GM21619 (cell line): ENCODE data around the gene GTF2A1L.
"Not testable (repeated sequence)": the region's sequence is repeated elsewhere in the genome, so short reads cannot be mapped to it uniquely, and the experiment has no call there.

Source experiments
- ATAC-seq: cut with Tn5 transposase; IDR thresholded peaks from one replicate; pipeline ENCODE4 v1.9.1; 2021; ENCODE audit not compliant: unreplicated experiment

GTF2A1L gene

DNA sequence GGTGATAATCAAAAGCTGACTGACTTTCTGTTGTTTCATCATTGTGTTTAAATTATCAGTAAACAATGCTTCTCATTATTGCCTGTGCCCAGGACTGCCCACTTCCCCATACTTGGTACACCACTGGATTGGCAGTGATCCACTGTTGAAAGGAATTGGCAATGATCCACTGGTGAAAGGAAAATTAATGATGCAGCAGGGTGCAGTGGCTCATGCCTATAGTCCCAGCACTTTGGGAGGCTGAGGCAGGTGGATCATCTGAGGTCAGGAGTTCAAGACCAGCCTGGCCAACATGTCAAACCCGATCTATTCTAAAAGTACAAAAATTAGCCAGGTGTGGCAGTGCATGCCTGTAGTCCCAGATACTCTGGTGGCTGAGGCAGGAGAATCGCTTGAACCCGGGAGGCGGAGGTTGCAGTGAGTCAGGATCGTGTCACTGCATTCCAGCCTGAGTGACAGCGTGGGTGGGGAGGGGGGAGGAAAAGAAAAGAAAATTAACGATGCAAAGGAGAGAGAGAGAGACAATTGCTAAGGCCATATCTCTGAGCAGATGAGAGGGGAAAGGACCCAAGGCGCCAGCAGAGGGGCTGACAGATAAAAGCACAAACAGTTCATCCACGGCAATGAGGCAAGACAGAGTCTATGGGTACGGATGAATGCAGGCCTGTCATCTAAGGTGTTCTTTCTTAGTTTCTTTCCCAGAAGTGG is 10.2 kb upstream of the GTF2A1L start:
- ATAC-seq, result no peak

DNA sequence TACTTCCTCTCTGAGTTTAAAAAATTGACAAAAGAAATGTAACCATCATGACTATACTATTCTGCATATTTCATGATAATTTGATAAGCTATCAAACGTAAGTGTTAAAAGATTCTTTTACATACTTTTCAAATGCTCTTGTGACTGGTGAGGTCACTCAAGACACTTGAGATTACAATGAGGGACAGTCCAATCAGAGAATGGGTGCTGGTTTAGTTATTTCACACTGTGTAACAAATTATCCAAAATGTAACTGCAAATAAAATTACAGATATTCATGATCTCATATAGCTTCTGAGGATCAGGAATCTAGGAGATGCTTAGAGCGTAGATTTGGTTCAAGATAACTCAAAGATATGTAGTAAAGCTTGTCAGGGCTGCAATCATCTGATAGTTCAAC is 4.4 kb upstream of the GTF2A1L start:
- ATAC-seq, result no peak

DNA sequence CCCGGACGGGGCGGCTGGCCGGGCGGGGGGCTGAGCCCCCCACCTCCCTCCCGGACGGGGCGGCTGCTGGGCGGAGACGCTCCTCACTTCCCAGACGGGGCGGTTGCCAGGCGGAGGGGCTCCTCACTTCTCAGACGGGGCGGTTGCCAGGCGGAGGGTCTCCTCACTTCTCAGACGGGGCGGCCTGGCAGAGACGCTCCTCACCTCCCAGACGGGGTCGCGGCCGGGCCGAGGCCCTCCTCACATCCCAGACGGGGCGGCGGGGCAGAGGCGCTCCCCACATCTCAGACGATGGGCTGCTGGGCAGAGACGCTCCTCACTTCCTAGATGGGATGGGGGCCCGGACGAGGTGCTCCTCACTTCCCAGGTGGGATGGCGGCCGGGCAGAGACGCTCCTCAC is 3.1 kb upstream of the GTF2A1L start:
- ATAC-seq, result not testable (repeated sequence)

DNA sequence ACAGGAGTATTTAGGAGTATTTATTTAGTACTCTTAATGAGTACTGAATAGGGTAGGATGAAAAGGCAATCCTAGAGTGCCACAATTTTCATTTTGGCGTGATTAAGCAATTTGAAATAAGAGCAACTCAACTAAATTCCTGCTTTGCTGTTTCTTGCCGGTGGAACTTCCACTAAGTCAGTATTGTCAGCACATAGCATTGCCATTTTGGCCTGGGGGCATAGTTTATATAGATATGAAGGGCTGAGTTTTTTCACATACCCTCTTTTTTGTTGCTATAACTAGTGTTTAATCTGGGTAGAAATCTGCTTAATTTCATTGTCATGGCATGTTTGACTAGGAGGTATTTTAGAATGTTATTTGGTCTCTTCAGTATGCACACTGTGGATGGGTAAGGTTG is 1.9 kb downstream of the GTF2A1L start:
- ATAC-seq, result no peak

DNA sequence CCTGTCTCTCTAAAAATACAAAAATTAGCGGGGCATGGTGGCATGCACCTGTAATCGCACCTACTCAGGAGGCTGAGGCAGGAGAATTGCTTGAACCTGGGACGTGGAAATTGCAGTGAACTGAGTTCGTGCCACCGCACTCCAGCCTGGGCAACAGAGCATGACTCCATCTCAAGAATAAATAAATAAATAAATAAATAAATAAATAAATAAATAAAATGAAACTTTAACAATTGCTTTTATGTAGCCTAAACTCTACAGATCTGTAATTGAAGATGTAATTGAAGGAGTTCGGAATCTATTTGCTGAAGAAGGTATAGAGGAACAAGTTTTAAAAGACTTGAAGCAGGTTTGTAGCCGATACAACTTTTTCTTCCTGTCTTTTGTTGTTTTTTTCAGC is 2.9 kb downstream of the GTF2A1L start:
- ATAC-seq, result no peak

DNA sequence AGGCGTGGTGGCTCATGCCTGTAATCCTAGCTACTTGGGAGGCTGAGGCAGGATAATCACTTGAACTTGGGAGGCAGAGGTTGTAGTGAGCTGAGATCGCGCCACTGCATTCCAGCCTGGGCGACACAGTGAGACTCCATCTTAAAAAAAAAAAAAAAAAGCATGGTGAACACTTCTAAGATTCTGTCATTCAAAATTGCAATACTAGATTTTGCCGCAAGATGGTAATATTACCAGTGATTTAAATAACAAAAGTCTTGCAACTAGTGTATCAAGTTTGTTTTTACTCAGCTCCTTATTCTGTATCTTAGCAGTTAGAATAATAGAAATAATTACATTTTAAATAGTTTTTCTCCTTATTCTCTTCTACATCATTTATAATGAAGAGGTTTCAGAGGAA is 5.0 kb downstream of the GTF2A1L start:
- not testable (repeated sequence) for ATAC-seq

DNA sequence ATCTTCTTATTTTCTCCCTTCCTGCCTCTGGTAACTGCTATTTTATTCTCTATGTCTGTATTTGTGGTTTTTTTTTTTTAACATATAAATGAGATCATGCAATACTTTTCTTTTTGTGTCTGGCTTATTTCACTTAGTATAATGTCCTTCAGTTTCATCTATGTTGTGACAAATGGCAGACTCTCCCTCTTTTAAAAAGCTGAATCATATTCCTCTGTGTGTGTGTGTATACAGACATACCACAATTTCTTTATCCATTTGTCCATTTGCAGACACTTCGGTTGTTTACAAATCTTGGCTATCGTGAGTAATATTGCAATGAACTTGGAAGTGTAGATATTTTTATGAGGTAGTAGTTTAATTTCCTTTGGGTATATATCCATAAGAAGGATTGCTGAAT is 7.0 kb downstream of the GTF2A1L start:
- no peak for ATAC-seq

DNA sequence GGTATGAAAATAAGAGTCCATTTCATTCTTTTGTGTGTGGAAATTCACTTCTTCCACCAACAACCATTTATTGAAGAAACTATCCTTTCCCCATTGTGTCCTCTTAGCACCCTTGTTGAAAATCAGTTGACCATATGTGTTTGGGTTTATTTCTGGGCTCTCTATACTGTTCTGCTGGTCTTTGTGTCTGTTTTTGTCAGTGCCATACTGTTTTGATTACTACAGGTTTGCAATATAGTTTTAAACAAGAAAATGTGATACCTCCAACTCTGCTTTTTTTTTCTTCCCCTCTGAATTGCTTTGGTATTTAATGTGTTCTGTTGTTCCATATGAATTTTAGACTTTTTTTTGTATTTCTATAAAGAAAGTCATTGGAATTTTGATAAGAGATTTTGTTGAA is 8.4 kb downstream of the GTF2A1L start:
- no peak for ATAC-seq

DNA sequence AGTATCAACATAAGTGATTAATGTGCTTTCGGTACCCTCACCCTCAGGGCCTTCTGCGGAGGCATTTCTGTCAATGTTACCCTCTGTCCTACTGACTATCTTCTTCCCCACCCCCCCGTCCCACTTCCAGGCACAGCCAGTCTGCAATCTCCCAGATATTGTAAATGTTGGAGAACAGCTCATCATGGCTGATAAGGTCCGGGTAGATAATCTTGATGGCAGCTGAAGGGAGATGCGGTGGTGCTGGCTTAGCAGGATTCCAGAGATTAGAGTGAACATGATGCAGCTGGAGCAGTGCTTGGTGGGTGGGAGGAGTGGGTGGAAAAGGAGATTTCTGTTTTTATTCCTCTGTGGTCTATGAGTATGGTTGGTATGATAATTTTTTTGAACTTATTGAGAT is 15.5 kb downstream of the GTF2A1L start:
- ATAC-seq, result no peak

DNA sequence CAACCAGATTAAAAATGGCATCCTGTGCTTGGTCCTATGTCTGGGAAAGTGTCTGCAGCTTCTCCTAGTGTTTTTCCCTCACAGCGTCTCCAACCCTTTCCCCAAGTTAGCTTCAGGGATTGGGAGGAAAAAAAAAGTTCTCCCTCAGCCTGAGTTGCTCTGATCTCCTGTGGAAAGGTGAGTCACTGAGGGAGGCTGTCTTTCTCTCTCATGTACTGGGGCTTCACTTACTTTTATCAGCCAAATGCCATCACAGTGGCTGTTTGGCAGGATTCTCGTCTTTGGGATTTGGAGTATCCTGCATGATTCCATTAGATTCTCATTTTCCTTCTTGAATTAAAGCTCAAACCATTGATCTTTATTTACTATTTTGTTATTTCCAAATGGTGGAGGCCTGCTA is 18.1 kb downstream of the GTF2A1L start:
- ATAC-seq, result no peak

DNA sequence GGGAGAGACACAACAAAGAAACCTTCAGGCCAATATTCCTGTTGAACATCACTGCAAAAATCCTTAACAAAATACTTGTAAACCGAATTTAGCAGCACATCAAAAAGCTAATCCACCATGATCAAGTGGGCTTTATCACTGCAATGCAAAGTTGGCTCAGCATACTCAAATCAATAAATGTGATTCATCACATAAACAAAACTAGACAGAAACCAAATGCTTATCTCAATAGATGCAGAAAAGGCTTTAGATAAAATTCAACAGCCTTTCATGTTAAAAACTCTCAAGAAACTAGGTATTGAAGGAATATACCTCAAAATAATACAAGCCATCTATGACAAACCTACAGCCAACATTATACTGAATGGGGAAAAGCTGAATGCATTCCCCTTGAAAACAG is 20.6 kb downstream of the GTF2A1L start:
- no peak for ATAC-seq

DNA sequence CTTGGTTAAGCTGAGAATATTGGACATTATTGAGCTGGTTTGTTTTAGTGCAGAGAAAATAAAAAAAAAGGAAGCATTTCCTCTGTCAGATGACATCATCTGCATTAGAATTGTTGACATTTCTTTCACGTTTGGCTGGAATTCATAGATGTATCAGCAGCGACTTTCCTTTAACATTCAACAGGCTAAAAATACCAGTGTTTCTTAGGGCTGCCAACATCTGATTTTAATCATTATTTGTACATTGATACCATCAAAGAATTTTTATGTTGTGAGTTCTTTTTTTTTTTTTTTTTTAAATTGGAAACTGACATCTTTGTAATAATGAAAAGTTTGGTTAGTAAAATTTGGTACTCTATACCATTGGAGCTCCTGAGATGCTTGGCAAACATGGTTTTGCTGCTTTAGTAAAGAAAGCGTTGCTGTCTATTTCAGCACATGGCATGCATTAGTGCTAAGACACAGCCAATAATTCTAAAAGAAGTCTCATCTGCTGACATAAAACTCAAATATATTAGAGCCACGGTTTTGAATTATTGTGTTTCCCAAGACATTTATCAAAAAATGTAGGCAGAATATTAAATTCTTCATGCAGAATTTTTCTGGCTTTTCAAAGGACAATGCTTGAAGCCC is 33.6 kb downstream of the GTF2A1L start:
- no peak for ATAC-seq

DNA sequence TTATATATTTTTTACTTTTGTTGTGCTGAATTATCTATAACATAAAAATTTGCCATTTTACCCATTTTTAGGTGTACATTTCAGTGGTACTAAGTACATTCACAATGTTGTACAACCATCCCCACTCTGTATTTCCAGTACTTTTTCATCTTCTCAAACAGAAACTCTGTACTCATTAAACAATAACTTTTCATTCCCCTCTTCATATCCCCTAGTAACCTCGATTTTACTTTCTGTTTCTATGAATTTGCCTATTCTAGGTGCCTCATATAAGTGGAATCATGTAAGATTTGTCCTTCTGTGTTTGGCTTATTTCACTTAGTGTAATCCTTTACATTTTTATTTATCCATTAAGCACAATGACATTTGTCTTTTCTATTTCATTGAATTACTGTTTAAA is 51.3 kb downstream of the GTF2A1L start:
- ATAC-seq, result peak; percentile 97

DNA sequence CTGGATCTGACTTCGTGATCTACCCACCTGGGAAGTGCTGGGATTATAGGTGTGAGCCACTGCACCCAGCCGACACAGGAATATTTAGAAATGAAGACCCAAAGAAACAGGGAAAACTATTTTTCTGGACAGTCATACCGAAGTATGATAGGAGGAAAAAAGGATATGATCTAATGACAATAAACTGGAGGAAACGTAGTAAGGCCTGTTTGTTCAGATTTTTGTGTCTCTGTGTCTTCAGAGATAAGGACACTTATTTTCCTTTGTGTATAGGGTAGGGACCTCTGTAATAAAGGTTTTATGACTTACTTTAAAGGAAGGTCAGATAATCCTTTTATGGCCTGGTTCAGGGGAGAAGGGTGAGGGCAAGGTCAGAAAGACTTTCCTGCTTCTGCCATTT is 55.9 kb downstream of the GTF2A1L start:
- no peak for ATAC-seq

DNA sequence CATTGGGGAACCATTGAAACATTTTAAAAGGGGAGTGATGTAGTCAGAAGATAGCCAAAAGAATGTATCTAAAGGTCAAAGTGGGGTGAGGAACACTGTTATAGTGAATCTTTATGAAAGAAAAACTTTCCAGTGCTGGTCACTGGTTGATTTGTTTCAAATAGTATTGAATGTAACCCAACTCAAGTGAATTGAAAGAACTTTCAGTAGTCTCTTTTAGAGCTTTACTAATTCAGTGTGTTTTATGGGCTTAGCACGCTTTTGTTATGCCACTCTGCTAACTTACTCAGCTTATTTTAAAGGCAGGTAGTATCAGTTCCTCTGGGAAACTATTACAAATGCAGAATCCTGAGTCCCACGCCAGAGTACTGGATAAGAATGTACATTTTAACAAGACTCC is 57.3 kb downstream of the GTF2A1L start:
- no peak for ATAC-seq

DNA sequence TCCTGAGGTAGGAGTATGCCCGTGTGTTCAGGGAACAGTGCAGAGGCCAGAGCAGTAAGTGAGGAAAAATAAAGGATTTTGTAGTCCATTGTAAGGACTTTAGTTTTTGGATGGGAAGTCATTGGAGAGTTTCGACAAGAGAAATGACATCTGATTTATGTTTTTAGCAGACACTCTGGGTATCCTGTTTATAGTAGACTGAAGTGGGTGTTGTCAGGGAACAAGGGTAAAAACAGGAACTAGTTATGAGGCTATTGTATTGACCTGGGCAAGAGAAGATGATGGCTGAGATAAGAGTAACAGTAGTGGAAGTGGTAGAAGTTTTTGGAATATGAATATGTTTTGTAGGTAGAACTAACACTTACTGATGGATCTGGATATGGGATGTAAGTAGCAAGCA is 59.8 kb downstream of the GTF2A1L start:
- ATAC-seq, result no peak

DNA sequence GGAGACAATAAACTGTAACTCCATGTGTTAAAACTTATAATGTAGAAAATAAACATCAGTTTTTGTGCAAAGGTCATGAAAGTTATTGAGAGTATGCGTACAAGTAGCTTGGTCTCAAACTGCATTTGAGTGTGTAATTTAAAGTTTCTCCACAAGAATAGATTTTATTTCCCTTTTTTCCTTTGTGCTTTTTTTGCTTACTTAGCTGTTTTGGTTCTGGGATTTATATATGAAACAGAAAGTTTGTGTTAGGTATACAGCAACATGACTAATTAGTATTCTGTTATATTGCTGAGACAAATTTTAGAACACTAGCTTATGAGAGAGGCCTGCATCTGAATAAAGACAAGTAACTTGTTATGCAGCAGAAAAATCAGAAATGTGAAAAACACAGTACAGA is 67.5 kb downstream of the GTF2A1L start:
- no peak for ATAC-seq

DNA sequence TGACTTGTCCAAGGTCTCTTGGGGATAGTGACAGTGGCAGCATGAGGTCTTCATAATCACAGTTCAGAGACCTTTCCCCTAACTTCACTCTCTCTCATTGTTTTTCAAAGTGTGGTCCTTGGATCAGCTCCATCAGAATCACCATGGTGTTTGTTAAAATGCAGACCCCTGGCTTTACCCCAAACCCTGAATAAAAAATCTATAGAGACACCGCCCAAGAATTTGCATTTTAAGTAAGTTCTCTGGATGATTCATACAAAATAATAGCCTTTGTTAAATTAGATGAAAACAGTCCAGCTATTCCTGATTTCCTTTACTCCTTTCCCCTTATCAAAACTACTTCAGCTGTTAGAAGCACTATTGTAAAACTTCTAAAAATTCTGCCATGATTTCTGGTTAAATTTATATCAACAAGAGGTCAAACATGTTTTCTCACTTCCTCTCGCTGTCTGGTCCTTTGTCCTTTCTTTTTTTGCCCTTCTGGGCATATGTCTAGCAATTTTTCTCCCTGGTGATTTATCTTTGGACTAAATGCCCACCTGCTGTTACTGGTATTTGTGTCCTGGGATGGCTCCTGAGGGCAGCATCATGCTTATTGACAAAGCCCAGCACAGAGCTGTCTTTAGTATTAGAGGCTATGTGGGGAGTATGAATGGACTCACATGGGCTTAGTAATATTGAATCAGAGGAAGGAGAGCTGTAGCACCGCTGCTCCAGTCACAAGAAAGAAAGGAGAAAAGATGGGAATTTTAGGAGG is 74.5 kb downstream of the GTF2A1L start:
- ATAC-seq, result no peak

DNA sequence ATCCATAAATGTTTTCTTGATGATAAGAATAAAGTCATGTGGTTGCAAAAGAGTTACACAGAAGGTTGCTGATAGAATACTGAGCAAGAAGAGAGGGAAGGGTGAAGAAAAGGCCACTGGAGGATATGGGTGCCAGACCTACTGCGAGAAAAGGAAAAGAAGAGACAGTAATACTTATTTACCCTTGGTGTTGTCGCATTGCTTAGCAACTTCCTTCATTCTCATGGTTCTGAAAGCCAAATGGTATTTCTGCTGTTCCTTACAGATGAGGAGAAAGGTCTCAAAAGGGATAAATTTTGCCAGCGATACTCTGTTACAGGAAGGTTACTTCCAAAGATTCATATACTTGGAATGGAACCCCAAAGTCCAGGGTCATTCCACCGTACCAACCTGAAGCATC is 75.4 kb downstream of the GTF2A1L start:
- no peak for ATAC-seq

DNA sequence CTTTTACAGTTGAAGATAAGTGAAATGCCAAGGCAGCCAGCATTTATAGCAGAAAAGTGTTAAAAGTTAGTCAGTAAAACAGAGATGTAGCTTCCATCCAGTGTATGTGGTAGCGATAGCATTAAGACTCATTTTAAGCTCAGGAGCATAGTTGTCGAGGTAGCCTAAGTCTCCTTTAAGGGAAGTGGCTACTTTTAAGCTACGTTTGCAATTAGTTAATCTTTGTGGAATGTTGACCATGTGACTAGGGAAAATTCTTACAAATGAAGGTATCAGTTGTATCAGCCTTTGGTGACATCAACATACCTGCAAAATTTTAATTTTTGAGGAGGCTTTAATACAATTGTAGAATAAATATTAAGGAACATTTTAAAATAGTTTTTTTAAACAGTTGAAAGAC is 76.0 kb downstream of the GTF2A1L start:
- no peak for ATAC-seq

DNA sequence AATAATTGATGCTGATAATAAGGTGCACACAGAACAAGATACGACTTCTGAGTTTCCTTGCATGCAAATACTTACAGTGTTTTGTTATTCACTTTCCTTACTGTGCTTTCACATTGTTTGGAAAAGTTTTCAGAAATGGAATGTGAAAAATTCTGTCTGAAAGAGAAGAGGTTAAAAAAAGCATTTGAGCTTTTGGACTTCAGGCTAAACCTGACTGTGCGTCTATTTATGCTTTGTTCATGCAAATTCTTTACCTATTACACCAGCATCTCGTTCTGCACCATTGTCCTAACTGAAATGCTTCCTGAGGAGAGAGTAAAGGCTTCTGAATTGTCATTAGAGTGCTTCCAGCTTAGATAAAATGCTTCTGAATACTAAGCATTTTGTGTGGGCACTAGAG is 76.5 kb downstream of the GTF2A1L start:
- no peak for ATAC-seq

DNA sequence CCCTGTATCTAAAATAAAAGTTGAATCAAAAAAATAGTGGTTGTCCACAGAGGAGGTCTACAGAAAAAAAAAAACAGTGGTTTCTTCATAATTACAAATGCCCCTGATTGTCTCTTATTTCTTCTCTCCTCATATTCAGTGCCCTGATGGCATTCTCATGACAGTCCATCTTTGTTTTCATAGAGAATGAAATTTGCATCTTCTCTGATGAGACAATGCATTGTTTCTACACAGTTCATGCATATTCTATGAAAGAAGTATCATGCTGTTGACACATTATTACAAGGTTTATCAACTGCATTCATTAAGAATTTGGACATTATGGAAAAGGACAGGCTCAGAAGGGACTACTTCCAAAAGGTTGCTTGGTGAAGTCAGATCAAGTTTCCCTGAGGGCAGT is 78.3 kb downstream of the GTF2A1L start:
- ATAC-seq, result no peak
